Measurements from ENCODE around the gene SLC22A23.
"Not testable (repeated sequence)": the region's sequence is repeated elsewhere in the genome, so short reads cannot be mapped to it uniquely, and the experiment has no call there.

Gene SLC22A23

GRCh38 chr6:3252369-3252768 lies 204.5 kb downstream of the SLC22A23 start:
- no peak for DNase-seq

- peak; percentile 7 to 87 (median 70) for DNase-seq
These were observed 205.2 kb downstream of the SLC22A23 start for GRCh38 chr6:3251462-3252314.

- peak in 4 of 58 donors; percentile 18 to 46 (median 44) for DNase-seq
These were observed 206.6 kb downstream of the SLC22A23 start for GRCh38 chr6:3250231-3250675.

- DNase-seq, result no peak
These were observed 207.0 kb downstream of the SLC22A23 start for GRCh38 chr6:3249821-3250220.

- peak; percentile 52 to 99 (median 90) for DNase-seq
These were observed 209.3 kb downstream of the SLC22A23 start for GRCh38 chr6:3247255-3248146.

GRCh38 chr6:3245216-3245615 lies 211.6 kb downstream of the SLC22A23 start:
- DNase-seq, result no peak

GRCh38 chr6:3244832-3245161 lies 212.1 kb downstream of the SLC22A23 start:
- DNase-seq, result not testable (repeated sequence)

- DNase-seq, result no peak
These were observed 212.6 kb downstream of the SLC22A23 start for GRCh38 chr6:3244003-3244831.

- DNase-seq, result no peak
These were observed 214.1 kb downstream of the SLC22A23 start for GRCh38 chr6:3242768-3243167.

- not testable (repeated sequence) for DNase-seq
These were observed 215.1 kb downstream of the SLC22A23 start for GRCh38 chr6:3241745-3242144.

- no peak for DNase-seq
These were observed 216.3 kb downstream of the SLC22A23 start for GRCh38 chr6:3240595-3240994.

GRCh38 chr6:3239110-3239830 lies 217.6 kb downstream of the SLC22A23 start:
- DNase-seq, result no peak

- DNase-seq, result peak in 2 of 58 donors; percentile 11 to 28
These were observed 218.8 kb downstream of the SLC22A23 start for GRCh38 chr6:3237761-3238662.

GRCh38 chr6:3236005-3236404 lies 220.8 kb downstream of the SLC22A23 start:
- no peak for DNase-seq

- no peak for DNase-seq
These were observed 221.4 kb downstream of the SLC22A23 start for GRCh38 chr6:3235486-3235885.

GRCh38 chr6:3233904-3234303 lies 222.9 kb downstream of the SLC22A23 start:
- no peak for DNase-seq

- no peak for DNase-seq
These were observed 223.5 kb downstream of the SLC22A23 start for GRCh38 chr6:3233321-3233720.

GRCh38 chr6:3232017-3232945 lies 224.6 kb downstream of the SLC22A23 start:
- peak in 11 of 58 donors; percentile 34 to 74 (median 52) for DNase-seq

All from anterior cingulate cortex (tissue), 58 donors.